ENCODE results near the gene SLC7A14. TPM values are rescaled to one million over a fixed set of nuclear protein-coding genes. Genes with fewer than 3 reads are reported as not detected.
A peak's percentile ranks its signal among the peaks of the same experiment; 100 is the strongest.
"Not testable (repeated sequence)": the region's sequence is repeated elsewhere in the genome, so short reads cannot be mapped to it uniquely, and the experiment has no call there.

SLC7A14 gene
- total RNA-seq, 1 donor from 2014 or later, result 0.10 TPM

DNA sequence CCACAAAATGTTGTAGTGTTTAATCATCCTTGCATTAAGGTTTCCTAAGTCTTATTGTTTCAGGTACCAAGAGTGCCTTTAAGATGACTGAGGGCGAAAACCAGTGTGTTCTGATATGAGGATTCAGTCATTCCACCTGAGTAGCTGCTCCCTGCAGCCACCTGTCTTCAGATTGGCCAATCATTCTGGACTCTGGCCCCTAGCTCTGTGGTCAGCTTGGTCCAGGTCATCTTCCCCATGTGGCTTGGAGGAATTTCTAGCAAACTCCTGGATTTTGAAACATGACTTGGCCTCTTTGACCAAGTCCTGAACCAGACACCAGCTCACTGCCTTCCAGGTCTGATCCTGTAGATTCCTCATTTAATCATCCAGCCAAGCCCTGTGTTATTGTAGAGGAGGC is 7.8 kb upstream of the SLC7A14 start:
- no peak for DNase-seq

DNA sequence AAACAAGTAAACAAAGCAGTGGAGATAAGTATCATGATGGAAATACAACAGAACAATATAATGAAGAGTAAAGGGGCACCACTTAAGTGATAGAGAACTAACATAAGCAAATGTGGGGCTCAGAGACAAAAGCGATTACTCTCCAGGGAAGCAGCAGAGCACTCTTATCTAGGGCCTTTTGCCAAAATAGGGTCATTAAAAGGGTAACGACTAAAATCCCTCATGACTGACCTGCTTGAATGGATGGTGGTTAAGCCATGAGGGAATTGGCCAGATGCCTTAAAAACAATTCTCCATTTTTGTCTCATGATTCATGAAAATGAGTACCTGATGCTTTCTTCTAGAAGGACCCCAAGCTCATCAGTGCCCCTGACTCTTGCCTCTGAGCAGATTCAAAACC is 3.2 kb upstream of the SLC7A14 start:
- DNase-seq, result no peak

DNA sequence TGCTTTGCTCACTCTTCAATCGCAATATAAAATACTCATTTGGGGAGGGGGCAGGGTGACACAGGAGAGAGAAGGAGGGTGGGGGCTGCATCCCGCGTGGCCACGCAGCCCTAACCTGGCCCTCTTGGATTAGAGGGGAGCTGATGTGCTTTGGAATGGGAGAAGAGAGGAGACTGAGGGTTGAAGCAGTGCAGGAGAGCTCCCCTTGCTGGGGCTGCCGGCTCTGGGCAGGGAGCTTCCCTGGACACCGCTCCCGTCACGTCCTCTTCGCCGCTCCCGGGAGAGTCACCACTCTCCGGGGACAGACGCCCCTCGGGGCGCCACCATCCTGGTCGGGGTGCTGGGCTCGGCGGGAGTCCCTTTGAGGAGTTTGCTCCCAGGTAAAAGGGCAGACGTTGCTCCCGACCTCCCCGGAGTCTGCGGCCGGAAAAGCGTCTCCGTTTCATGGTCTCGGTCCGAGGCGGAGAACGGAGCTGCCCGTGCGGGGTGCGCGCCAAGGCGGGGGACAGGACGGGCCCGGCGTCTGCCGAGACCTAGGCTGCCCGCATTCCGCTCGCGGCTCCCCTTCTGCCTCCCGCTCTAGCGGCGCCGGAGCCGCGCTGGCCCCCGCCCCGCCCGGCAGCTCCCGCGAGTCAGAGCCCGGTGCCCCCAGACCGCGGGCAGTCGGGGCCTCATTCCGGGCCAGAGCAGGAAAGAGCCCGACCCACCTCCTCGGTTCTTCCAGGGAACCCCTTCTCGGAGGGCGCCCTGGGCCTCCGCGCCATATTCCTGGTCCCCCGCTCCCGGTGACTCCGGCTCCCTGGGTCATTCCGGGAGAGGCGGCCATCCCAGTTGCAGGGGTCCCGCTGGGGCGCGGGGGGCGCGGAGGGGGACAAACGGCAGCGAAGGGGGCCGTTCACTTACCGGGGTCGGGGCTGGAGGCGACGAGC is 603 bp downstream of the SLC7A14 start:
- DNase-seq, result no peak

DNA sequence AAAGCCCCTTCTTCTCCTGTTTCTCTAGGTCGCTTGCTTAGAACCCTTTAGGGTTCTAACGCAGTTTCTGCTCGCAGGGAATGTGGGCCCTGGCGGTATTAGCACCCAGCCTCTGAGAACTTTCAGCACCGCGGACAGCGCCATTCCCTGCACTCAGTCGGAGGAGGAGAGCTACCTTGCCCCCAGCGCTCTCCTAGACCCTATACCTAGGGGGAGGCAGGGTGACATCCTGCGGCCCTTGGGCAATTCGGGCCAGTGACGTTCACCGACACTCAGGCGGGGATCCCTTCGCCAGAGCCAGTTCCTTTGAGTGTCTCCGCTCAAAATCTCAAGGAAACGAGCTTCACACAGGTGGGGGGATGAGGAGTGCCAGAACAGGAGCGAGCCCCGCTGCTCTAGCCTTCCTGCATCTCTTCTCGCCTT is 1.3 kb downstream of the SLC7A14 start:
- DNase-seq, result peak; percentile 89

DNA sequence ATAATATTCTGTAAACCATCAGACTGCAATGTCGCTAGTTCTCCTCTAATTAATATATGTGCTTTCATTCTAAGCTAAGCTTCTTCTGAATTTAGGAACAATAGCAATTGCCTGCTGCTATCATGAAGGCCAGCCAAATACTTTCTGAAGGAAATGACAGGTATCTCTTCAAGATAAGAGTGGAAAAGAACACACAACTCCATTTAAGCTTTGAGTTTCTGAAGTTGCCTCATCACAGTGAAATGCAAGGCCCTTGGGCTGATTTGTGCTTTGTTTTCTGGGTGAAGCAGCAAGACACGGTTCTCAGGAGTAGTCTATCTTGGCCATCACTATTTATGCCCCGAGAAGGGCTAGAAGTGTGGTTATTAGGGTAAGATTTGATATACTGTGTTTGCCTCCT is 6.2 kb downstream of the SLC7A14 start:
- DNase-seq, result no peak

DNA sequence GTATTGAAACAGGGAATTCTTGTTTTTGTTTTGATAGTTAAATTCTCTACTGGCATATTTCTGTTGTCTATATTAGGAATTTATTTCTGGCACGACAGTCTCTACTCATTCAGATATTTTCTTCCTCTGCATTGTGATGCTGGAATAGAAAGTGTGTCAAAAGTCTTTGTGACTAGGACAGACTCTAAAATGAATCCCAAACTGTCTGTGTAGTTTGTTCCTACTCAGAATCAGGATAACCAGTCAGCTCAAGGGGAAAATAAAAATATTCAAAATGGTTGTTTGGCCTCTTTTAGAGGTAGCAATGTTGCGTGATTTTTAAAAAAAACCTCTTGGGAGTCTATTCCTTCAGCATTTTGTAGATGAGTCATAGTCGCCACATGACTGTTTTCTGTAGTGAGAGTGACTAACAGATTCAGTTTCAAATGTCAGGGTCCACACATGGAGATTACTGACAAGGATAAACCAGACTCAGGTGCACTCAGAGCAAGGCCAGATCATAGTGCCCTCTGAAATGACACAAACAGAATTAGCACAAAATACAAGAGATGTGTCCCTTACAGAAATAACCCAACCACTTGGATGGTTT is 13.1 kb downstream of the SLC7A14 start:
- DNase-seq, result no peak

DNA sequence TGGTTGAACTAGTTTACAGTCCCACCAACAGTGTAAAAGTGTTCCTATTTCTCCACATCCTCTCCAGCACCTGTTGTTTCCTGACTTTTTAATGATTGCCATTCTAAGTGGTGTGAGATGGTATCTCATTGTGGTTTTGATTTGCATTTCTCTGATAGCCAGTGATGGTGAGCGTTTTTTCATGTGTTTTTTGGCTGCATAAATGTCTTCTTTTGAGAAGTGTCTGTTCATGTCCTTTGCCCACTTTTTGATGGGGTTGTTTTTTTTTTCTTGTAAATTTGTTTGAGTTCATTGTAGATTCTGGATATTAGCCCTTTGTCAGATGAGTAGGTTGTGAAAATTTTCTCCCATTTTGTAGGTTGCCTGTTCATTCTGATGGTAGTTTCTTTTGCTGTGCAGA is 18.3 kb downstream of the SLC7A14 start:
- not testable (repeated sequence) for DNase-seq

DNA sequence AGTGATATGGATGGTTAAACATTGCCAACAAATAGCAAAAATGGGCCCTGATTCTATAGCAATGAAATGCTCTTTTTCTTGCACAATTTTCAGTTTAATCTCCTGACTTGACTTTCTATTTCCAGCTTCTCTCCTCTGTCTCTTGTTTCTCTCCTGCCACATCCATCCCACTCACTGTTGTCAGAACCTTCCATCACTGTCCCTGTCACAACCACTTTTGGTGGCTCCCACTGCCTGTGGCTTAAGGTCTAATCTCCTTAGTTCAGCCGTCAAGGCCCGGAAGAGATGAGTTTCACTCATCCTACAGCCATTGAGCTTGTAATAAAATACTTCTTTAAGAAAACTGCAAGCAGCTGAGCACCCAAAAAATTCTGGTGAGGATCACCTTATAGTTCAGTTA is 19.5 kb downstream of the SLC7A14 start:
- no peak for DNase-seq

DNA sequence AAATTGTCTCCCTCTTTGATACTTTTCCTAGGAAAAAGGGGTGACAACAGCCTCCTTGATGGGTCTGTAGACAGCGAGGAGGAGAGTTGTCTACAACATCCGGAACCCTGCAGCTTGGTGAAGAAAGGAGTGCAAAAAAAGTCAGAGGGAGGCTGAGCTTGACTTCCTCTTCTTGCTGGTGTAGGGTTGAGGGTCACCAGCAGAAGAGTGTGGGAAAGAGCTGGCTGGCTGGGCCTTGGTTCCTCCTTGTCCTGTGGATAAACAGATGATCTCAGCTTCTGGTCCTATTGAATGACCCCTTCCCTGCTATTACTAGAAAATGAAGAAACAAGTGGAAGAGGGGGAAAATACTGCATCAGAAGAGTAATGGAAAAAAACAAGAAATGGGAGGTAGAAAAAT is 20.4 kb downstream of the SLC7A14 start:
- DNase-seq, result no peak

DNA sequence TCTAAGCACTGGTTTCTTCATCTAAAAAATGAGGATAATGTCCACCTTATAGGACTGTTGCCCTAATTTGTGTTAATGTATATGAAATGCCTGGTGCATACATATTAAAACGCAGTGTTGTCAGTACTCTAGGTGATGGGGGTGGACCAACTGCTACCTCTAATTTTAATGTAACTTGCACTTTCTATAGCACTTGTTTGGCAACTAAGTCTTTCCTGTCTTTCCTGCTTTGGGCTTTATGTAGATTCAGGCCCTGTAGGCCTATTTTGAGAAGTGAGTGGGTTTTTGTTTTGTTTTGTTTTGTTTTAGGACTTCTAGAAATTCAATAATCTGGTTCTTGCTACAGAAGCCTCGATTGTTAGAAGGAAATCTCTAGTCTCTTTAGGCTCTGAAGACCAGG is 21.2 kb downstream of the SLC7A14 start:
- DNase-seq, result no peak

DNA sequence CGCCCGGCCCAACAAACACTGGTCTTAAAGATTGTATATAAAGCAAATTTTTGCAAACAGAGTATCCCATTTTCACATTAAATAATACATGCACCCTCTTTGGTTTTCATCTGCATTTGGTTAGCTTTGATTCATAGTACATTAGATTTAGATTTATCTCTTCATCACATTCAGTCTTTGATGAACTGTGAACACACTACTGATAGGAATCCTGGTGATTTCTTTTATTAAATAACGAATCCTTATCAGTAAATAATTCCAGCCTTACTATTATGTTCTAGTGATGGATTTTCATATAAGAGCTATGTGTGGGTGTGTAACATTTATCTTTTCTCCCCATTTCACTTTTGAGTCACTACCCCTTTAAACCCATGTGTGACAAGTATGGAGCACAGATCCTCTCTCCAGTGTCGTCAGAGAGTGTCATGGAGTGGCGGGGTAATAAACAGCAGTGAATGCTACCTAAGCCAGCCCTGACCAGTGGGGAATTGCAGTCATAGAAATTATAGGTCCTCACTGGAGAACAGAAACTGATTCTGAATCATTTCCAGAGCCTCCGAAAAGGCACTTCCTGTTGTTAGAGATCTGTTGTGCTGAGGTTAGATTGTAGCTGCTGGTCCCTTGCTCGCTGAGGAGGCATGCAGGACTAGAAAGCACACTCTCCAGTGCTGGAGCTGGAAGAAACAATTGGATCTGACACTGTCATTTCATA is 22.0 kb downstream of the SLC7A14 start:
- no peak for DNase-seq

DNA sequence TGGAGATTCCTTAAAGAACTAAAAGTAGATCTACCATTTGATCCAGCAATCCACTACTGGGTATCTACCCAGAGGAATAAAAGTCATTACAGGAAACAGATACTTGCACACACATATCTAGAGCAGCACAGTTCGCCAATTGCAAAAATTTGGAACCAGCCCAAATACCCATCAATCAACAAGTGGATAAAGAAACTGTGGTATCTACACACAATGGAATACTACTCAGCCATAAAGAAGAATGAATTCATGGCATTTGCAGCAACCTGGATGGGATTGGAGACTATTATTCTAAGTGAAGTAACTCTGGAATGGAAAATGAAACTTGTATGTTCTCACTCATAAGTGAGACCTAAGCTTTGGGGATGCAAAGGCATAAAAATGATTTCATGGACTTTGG is 23.8 kb downstream of the SLC7A14 start:
- DNase-seq, result no peak

DNA sequence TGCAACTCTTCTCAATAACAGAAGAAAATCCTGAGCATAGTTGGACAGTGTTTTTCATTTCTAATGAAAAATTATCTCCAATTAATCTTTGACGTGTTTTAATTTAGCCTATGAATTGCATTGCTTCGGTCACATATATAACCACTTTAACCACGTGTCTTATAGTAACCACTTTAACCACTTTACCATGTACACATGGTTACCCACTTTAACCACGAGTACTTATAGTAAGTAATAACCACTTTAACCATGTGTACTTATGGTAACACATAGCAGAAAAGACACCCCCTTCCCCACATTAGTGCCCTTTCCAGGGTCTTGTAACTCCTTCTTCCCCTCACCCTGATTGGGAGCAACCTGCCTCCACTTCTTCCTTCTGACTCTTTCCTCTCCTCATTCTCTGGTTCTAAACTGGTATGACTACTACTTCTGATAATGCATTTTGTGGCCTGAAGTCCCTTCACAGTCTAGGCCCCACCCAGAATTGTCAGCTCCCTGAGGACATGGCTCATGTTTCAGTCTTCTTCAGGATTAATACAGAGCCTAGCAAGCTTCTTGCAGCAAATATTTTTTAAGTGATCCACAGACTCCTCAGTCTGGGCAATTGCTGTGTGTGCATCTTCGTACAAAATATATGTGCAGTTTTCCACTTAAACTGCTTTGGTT is 25.0 kb downstream of the SLC7A14 start:
- DNase-seq, result no peak

DNA sequence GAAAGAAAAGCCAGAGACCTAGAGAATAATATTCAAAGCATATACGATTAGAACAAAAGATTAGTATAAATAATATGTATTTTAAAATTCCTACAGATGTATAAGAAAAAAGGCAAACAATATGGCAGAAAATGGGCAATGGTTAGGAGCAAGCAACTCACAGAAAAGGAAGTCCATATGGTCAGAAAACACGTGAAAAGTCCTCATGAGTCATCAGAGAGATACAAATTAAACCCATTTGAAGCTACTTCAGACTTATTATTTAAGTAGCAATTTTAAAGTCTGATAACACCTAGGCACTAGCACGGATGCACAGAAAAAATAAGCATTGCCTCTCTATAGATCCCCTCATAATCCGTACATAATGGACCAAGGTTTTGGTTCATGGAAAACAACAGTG is 25.6 kb downstream of the SLC7A14 start:
- DNase-seq, result no peak

DNA sequence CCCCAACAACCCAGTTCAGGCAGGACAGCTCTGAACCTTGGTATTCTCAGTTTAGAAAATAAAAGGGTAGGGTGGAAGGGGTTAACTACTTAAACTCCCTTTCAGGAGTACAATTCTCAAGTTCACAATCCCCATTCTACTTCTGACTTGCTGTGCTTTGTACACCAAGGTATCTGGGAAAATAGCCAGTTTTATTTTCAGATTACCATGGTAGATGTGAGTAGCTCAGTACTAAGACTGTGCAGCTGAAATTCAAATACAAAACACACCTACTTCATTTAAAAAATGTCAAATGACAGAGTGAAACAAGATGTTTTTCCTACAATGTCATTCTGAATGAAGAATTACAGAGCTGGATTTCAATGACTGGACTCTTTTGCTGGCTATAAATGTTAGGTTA is 27.4 kb downstream of the SLC7A14 start:
- DNase-seq, result no peak

DNA sequence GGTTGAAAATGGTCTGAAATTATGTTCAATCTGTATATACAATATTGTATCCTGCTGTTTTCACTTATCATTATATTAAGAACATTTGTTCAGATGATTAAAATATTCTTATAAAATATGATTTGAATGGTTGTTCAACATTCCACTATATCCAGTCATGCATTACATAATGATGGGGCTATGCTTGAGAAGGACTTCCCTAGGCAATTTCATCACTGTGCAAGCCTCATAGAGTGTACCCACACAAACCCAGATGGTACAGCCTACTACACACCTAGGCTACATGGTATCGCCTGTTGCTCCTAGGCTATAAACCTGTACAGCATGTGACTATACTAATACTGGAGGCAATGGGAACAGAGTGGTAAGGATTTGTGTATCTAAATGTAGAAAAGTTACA is 30.5 kb downstream of the SLC7A14 start:
- DNase-seq, result no peak

DNA sequence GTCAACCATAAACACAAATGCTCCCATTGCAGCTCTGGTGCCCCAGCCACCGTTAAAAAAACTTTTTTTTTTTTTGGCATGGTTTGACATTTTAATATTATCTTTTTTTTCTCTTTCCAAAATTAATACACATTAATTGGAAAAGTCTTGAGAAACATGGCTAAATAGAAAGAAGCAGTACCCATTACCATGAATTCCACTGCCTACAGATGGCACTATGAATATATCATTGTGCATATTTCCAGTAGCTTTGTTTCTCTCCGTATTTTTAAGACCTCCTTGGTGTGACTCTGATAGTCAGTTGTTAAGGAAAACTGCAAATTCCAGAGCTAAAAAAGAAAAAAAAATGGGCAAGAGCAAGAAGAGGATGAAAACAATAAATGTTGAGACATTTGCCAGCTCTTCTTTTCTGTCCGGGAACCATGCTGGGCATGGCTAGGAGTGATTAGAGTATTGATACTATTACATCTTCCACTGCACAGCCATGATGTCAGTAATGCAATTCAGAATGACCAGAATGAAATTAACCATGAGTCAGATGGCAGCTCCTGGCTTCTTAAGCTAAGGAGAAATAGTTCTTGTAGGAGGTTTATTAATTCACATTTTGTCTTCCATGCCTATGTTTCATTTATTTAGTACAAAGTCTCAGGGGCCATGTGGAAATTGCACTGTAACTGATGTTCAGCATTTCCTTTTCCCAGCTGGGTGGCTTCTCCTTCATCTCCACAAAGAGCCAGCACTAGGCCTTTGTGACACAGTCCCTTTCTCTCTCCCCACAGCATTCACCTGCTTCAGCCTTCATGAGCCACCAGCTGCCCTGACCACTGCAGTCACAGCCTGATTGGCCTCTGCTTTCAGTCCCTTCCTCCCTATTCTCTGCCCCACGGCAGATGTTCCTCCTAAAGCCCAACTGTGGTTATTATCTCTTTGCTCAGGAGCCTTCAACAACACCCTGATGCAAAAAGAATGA is 31.8 kb downstream of the SLC7A14 start:
- DNase-seq, result no peak

DNA sequence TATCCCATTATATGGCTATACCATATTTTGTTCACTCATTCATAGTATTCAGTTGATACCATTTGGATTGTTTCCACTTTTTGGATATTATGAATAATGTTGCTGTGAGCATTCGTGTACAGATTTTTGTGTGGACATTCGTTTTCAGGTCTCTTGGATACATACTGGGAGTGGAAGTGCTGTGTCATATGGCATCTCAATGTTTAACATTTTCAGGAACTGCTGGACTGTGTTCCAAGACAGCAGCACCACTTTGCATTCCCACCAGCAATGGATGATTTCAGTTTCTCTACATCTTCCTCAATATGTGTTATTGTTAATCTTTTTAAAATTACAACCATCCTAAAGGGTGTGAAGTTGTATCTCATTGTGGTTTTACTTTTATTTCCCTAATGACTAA is 34.6 kb downstream of the SLC7A14 start:
- no peak for DNase-seq

DNA sequence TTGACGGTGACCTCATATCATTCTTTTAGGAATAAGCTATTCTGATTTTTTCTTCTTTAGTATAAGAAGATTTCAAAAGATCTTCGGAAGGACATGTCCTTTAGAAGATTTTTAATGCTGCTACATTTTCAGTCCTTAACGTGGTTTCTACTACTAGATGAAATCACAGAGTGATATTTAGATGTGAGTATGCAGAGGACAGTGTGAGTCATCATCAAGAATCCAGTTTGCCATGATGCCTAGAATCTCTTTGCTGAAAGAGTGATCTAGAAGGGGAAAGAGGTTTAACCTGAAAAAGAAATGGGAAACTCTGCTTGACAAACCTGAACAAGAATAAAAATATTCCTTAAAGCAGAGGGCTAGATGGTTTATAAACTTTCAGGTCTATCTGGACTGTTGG is 43.2 kb downstream of the SLC7A14 start:
- no peak for DNase-seq

DNA sequence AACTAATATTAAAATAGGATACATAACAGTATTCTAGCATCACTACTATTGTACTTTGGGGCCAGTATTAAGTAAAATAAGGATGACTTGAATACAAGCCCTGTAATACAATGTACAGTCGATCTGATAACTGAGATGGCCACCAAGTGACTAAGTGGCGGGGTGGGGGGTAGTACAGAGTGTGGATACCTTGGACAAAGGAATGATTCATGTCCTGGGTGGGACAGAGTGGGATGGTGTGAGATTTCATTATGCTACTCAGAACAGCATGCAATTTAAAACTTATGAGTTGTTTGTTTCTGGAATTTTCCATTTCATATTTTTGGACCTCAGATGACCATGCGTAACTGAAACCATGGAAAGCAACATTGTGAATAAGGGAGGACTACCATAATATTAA is 46.0 kb downstream of the SLC7A14 start:
- DNase-seq, result no peak

DNA sequence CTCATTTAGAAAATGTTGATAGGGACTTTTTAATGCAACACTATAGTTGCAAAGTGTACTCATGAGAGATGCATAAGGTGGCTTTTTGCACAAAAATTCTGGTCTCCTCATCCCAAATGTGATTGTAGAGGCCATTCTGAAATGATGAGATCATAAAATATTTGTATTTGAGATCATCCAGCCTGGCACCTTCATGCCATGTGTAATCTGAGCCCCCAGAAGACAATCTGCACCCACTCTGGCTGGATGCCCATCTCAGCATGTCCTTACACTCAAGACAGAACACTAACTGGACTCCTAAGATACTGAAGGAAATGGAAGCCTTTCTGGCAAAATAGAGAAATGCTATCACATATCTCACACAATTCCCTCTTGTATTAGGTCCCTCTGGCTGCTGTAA is 49.2 kb downstream of the SLC7A14 start:
- DNase-seq, result no peak

DNA sequence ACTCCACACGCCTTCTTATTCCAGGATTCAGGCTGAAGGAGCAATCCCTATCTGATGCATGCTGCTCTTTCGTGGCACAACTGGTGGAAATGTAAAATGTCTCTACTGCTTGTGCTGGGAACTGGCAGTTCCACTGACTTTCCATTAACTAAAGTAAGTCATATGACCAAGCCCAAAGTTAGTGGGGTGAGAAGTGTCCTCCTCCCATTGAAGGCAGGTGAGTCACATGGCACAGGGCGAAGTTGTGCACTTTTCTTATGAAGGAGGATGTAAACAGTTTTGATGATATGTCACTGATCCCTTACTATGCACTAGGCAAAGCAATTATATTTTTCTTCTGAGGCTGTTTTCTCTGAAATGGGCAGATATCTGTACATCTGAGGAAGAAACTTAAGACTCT is 51.6 kb downstream of the SLC7A14 start:
- DNase-seq, result no peak
